ENCODE results near the gene COLGALT1. TPM values are rescaled to one million over a fixed set of nuclear protein-coding genes. Genes with fewer than 3 reads are reported as not detected.

COLGALT1 gene
- total and polyA plus RNA-seq, 3 experiments from 2014 or later = 25.3 to 104 (median 94.8) TPM

DNA sequence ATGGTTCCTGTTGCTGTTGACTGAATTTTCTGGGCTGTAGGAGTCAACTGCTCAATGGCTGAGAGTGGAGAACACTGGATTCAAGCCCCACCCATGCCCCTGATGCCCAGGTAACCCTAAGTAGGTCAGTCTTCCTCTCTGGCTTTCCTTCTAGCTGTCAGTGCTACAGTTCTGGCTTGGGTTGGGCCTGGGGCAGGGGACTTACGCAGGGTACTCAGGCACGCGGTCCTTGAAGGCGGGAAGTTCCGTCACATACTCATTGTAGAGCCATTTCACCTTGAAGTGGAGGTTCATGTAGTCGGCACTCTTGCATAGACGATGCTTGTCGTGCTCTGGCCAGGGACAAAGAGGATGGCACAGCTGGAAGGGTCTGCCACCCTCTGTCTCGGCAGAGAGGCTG lies 77.1 kb downstream of the COLGALT1 start:
- no peaks in the 10 kb centered on the region for H3K9me3 ChIP-seq (ENCODE audit: low read length)
- no peak for DNase-seq
- Mint-ChIP-seq H3K4me3 (no peak overlapping the region), H3K27ac (no peak overlapping the region), H3K9me3 (no peaks in the 10 kb centered on the region), H3K4me1 (no peaks in the 10 kb centered on the region), H3K36me3 (no peaks in the 10 kb centered on the region), H3K27me3 (peaks cover 4 to 13% of the 10 kb centered on the region in 2 donors)
- POLR2A ChIA-PET = no interaction called here
- CTCF ChIA-PET = no interaction called here
- no peak overlapping the region for H3K27ac ChIP-seq (ENCODE audit: low read depth, low read length)
- H3K4me3 ChIP-seq (ENCODE audit: low read length) = no peak overlapping the region
- no peaks in the 10 kb centered on the region for H3K36me3 ChIP-seq (ENCODE audit: insufficient read depth, low read length)
- H3K27me3 ChIP-seq (ENCODE audit: insufficient read depth, low read length, poor library complexity, severe bottlenecking) = no peaks in the 10 kb centered on the region
- no peaks in the 10 kb centered on the region for H3K4me1 ChIP-seq (ENCODE audit: insufficient read depth, low read length)

Other genes starting within 250 kb of the COLGALT1 start
- 100 to 1,000 TPM; 136 to 138 TPM for gene MRPL34, start 249.8 kb upstream of the COLGALT1 start, total RNA-seq
- gene MRPL34, start 249.8 kb upstream of the COLGALT1 start, polyA plus RNA-seq = 227 TPM
- 10 to 100 TPM; 47.9 to 51.1 TPM for gene DDA1, start 246.1 kb upstream of the COLGALT1 start, total RNA-seq
- gene DDA1, start 246.1 kb upstream of the COLGALT1 start, polyA plus RNA-seq = 34.7 TPM
- gene ANO8, start 220.8 kb upstream of the COLGALT1 start, total RNA-seq = 1 to 10 TPM; 4.1 to 5.1 TPM
- 0.43 TPM for gene ANO8, start 220.8 kb upstream of the COLGALT1 start, polyA plus RNA-seq
- gene GTPBP3, start 218.1 kb upstream of the COLGALT1 start, total RNA-seq = 10 to 100 TPM; 47.3 to 55.7 TPM
- gene GTPBP3, start 218.1 kb upstream of the COLGALT1 start, polyA plus RNA-seq = 13.3 TPM
- not detected for gene PLVAP, start 178.3 kb upstream of the COLGALT1 start, total RNA-seq
- gene PLVAP, start 178.3 kb upstream of the COLGALT1 start, polyA plus RNA-seq = not detected
- 1 to 10 TPM; 1.1 to 1.5 TPM for gene CCDC194, start 161.5 kb upstream of the COLGALT1 start, total RNA-seq
- not detected for gene CCDC194, start 161.5 kb upstream of the COLGALT1 start, polyA plus RNA-seq
- 100 to 1,000 TPM; 116 to 124 TPM for gene BST2, start 150.0 kb upstream of the COLGALT1 start, total RNA-seq
- gene BST2, start 150.0 kb upstream of the COLGALT1 start, polyA plus RNA-seq = 192 TPM
- gene MVB12A, start 135.6 kb upstream of the COLGALT1 start, total RNA-seq = 10 to 100 TPM; 34.5 to 39.2 TPM
- 26.9 TPM for gene MVB12A, start 135.6 kb upstream of the COLGALT1 start, polyA plus RNA-seq
- gene TMEM221, start 107.0 kb upstream of the COLGALT1 start, total RNA-seq = not detected
- gene TMEM221, start 107.0 kb upstream of the COLGALT1 start, polyA plus RNA-seq = not detected
- not detected for gene NXNL1, start 94.7 kb upstream of the COLGALT1 start, total RNA-seq
- gene NXNL1, start 94.7 kb upstream of the COLGALT1 start, polyA plus RNA-seq = not detected
- gene SLC27A1, start 85.1 kb upstream of the COLGALT1 start, total RNA-seq = 1 to 10 TPM; 2.0 to 3.7 TPM
- gene SLC27A1, start 85.1 kb upstream of the COLGALT1 start, polyA plus RNA-seq = 6.6 TPM
- gene PGLS, start 44.0 kb upstream of the COLGALT1 start, total RNA-seq = 10 to 100 TPM; 56.6 to 71.1 TPM
- gene PGLS, start 44.0 kb upstream of the COLGALT1 start, polyA plus RNA-seq = 78.4 TPM
- gene UNC13A, start 132.7 kb downstream of the COLGALT1 start, total RNA-seq = not detected
- not detected for gene UNC13A, start 132.7 kb downstream of the COLGALT1 start, polyA plus RNA-seq
- gene MAP1S, start 163.8 kb downstream of the COLGALT1 start, total RNA-seq = 10 to 100 TPM; 66.1 to 72.3 TPM
- gene MAP1S, start 163.8 kb downstream of the COLGALT1 start, polyA plus RNA-seq = 43.0 TPM
- 10 to 100 TPM; 37.7 to 38.7 TPM for gene FCHO1, start 195.8 kb downstream of the COLGALT1 start, total RNA-seq
- 23.0 TPM for gene FCHO1, start 195.8 kb downstream of the COLGALT1 start, polyA plus RNA-seq
- not detected for gene B3GNT3, start 239.5 kb downstream of the COLGALT1 start, total RNA-seq
- gene B3GNT3, start 239.5 kb downstream of the COLGALT1 start, polyA plus RNA-seq = not detected

All from CD8-positive, alpha-beta memory T cell (primary cell).